Measurements from ENCODE around the gene ELF3.
"Not testable (repeated sequence)": the region's sequence is repeated elsewhere in the genome, so short reads cannot be mapped to it uniquely, and the experiment has no call there.

The ELF3 gene

GRCh38 chr1:202036595-202037387 lies 26.4 kb downstream of the ELF3 start:
- DNase-seq, result no peak

DNA sequence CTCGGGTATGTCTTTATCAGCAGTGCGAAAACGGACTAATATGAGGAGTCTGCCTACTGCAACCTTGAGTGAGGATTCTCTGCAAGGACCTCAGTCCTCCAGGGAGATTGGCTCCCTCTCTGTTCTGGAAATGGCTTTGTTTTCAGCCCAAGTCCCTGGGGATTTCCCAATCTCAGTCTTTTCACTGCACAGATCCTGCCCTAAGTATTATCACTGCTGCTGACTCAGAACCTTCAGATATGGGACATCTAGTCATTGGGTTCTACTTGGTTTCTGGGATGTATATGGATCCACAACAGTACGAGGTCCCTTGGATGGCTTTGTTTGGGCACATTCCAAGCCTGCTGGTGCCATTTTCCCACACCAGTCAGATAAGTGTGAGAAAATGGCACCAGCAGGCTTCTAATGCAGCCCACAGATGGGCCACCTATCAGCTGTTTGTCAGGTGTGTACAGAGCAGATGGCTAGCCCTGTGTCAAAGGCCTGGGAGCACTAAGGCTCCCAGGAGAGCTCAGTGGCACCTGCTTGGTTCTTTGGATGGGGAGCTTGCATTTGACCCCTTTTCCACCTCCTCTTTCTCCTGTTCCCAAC lies 27.4 kb downstream of the ELF3 start:
- DNase-seq, result no peak

DNA sequence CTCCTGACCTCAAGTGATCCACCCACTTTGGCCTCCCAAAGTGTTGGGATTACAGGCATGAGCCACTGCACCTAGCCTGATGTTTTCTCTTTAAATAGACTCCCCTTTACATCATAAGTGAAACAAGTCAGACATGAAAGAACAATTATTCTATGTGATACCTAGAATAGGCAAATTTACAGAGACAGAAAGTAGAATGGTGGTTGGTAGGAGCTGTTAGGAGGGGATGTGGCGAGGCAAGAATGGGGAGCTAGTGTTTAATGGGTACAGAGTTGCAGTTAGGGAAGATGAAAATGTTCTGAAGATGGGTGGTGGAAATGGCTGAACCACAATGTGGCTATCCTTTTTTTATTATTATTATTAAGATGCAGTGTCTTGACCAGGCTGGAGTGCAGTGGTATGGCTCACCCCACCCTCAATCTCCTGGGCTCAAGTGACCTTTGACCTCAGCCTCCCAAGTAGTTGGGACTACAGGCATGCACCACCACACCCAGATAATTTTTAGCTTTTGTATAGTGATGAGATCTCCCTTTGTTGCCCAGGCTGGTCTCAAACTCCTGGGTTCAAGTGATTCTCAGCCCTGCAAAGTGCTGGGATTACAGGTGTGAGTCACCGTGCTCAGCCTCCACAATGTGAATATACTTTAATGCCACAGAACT lies 28.4 kb downstream of the ELF3 start:
- DNase-seq, result no peak

DNA sequence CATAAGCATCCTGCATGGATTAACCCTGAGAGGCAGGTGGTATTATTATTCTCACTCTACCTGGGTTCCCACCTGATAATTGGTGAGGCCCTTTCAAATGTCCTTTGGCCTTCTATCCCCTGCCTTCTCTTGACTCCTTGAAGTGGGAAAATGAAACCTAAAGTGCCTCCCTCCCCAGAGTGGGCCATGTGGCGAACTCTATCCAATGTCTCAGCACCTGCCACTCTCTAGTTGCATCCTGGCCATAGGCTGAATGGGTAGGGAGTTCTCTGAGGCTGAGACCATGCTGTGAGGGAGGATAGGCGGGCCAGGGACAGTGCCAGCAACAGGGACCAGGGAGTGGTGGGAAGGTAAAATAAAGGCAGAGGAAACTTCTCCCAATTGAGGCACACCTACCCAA lies 35.3 kb downstream of the ELF3 start:
- DNase-seq, result no peak

GRCh38 chr1:202046227-202046626 lies 35.8 kb downstream of the ELF3 start:
- DNase-seq, result no peak

- DNase-seq, result no peak
These were observed 36.6 kb downstream of the ELF3 start for GRCh38 chr1:202046748-202047708.

DNA sequence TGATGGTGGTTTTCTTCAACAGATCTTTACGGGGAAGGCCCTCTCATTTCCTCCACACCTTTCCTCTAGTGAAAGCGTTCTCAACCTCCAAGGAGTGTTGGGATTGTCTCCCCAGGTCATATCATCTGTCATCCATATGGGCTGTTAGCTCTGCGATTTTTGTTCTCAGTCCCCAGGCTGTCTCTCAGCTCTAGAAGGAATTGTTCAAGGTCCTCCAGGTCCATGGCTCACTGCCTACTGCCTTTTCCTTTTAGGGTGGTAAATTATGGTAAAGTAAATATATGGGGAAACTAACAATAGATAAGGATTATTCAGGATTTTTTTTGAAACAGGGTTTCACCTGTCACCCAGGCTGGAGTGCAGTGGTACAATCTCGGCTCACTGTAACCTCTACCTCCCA lies 37.6 kb downstream of the ELF3 start:
- no peak for DNase-seq

DNA sequence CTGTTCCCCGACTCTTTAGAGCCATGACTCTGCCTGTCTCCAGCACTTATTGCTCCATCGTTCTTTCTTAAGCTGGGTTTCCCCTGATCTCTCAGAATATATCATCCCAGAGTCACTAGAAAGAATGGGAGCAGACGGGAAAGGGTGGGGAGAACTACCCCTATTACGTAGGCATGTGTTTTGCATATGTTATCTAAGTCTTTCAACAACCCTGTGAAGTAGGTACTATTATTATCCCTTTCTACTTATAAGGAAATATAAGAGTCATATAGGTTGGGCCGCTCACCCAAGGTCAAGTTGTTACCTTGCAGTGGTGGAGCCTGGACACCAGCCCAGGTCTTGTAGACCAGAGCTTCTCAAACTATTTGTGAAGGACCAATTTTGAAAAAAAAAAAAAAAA lies 38.7 kb downstream of the ELF3 start:
- no peak for DNase-seq

DNA sequence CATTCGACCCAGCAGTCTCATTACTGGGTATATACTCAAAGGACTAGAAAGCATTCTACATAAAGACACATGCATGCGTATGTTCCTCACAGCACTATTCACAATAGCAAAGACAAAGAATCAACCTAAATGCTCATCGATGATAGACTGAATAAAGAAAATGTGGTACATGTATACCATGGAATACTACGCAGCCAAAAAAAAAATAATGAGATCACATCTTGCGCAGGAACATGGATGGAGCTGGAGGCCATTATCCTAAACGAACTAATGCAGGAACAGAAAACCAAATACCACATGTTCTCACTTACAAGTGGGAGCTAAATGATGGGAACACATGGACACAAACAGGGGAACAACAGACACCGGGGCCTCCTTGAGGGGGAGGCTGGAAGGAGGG lies 43.7 kb downstream of the ELF3 start:
- DNase-seq, result no peak

- not testable (repeated sequence) for DNase-seq
These were observed 44.3 kb downstream of the ELF3 start for GRCh38 chr1:202054673-202055072.

- DNase-seq, result no peak
These were observed 46.4 kb downstream of the ELF3 start for GRCh38 chr1:202056644-202057334.

- DNase-seq, result not testable (repeated sequence)
These were observed 46.9 kb downstream of the ELF3 start for GRCh38 chr1:202057335-202057704.

GRCh38 chr1:202058001-202058908 lies 47.9 kb downstream of the ELF3 start:
- DNase-seq, result no peak

GRCh38 chr1:202061055-202061454 lies 50.7 kb downstream of the ELF3 start:
- no peak for DNase-seq

- not testable (repeated sequence) for DNase-seq
These were observed 51.4 kb downstream of the ELF3 start for GRCh38 chr1:202061787-202062186.

DNA sequence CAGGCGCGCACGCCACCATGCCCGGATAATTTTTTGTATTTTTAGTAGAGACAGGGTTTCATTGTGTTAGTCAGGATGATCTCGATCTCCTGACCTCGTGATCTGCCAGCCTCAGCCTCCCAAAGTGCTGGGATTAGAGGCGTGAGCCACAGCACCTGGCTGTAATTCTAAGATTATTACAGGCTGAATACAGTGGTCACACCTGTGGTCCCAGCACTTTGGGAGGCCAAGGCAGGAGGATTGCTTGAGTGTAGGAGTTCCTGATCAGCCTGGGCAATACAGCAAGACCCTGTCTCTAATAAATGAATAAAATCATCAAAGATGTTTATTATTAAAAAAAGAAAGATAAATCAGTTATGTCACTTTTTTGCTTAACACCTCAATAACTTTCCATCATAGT lies 52.2 kb downstream of the ELF3 start:
- not testable (repeated sequence) for DNase-seq

DNA sequence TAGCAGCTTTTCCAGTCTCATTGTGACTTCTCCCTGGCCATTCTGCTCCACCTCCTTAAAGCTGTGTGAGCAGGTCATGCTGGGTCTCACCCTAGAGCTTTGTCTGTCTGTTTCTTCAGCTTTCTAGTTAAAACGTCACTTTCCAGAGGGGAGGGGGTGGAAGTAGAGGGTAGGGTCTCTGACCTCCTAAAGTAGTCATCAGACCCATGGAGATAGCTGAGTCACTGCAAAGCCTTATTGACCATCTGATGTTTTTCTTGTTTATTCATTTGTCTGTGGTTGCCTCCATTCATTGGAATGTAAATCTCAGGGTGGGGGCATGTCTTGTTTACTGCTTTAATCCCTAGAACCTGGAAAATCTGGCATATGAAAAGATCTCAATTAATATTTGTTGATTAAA lies 52.7 kb downstream of the ELF3 start:
- no peak for DNase-seq

DNA sequence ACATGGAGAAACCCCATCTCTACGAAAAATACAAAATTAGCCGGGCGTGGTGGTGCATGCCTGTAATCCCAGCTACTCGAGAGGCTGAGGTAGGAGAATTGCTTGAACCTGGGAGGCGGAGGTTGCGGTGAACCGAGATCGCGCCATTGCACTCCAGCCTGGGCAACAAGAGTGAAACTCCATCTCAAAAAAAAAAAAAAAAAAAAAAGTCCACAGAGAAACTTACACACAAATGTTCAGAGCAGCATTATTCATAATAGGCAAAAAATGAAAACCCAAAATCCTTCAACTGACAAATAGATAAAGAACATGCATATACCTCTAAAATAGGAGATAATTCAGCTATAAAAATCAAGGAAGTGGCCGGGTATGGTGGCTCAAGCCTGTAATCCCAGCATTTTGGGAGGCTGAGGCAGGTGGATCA lies 54.5 kb downstream of the ELF3 start:
- not testable (repeated sequence) for DNase-seq

Data from activated CD4-positive, alpha-beta T cell treated with anti-CD3 and anti-CD28 coated beads, Interleukin-2, amount 50 U/mL, for 1 hour (primary cell).